GM18526 (cell line): ENCODE data around the gene PEA15.

ENCODE experiments used
- POLR2A ChIP-seq: IDR thresholded peaks from 3 replicates; pipeline ENCODE4 v1.6.1; 2011; ENCODE audit not compliant: insufficient read length; ENCODE audit errors: extremely low read depth

PEA15 gene

GRCh38 chr1:160217481-160218051 lies 12.4 kb downstream of the PEA15 start:
- peak; percentile 10 for TF ChIP-seq POLR2A

GRCh38 chr1:160219062-160219929 lies 14.1 kb downstream of the PEA15 start:
- no peak for TF ChIP-seq POLR2A

DNA sequence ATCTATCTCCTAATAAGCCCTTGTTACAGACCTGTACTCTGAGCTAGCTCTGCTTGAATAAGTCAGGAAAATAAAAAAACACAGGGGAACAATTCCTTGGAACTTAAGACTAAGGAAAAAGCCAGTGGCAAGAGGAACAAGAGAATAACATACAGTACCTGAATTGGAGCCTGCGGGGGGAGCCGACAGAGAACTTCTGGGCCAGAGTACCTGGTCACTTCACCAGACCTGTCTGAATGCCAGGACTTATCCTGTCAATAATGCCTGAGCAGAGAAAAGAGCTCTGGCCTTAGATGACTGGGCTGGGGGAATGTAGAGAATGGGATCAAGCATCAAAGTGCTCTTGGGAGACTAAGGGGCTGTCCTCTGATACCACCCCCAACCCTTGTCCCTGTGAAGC lies 15.1 kb downstream of the PEA15 start:
- TF ChIP-seq POLR2A, result no peak

- TF ChIP-seq POLR2A, result no peak
Measured at GRCh38 chr1:160221089-160221488, 15.9 kb downstream of the PEA15 start.

GRCh38 chr1:160222546-160222945 lies 17.4 kb downstream of the PEA15 start:
- TF ChIP-seq POLR2A, result no peak

DNA sequence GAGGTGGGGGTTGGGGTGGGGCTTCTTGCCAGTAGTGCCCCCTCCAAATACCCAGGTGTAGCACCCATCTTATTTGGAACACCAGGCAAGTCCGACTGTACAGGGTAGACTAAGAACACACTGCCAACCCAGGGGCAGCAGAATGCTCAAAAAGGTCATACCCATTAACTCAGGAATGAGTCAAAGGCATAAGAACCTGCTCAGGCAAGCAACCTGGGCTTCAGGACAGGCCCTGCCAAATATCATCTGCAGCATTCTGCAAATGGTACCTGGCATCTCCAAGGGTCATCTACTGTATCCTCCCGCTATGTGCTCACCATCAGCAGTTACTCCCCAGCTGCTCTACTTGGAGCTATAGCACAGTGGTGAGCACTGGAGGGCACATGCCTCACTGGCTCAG lies 19.4 kb downstream of the PEA15 start:
- TF ChIP-seq POLR2A, result no peak

GRCh38 chr1:160225345-160225744 lies 20.2 kb downstream of the PEA15 start:
- no peak for TF ChIP-seq POLR2A

DNA sequence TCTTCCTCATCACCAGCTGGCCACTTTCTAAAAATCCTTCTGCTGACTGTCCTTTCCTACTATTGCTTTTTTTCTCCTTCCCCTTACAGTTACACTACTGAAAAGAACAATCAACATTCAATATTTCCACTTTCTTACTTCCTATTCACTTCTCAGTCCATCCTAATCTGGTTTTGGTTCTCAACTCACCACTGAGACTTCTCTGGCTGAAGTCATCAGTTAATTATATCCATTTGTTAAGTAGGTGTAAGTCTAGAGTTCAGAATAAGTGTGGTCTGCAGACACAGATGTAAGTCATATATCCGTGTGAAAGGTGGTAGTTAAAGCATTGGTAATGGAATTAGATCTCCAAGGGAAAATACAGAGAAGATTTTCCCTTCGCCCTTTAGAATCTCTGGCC lies 21.4 kb downstream of the PEA15 start:
- TF ChIP-seq POLR2A, result no peak

DNA sequence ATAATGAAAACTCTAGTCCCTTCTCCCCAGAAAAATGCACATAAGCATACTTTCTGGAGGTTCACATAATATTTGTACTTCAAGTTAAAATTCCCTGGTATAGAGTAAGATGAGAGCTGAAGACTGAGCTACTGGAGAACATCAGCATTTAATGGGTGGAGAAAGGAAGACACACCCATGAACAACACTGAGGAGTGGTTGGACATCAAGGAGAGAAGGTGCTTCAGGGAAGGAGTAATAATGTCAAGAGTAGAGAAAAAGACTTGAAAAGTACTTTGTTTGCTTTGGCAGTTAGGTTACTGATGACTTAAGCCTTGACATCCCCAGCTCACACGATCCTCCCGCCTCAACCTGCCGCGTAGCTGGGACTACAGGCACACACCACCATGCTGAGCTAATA lies 21.9 kb downstream of the PEA15 start:
- TF ChIP-seq POLR2A, result no peak

DNA sequence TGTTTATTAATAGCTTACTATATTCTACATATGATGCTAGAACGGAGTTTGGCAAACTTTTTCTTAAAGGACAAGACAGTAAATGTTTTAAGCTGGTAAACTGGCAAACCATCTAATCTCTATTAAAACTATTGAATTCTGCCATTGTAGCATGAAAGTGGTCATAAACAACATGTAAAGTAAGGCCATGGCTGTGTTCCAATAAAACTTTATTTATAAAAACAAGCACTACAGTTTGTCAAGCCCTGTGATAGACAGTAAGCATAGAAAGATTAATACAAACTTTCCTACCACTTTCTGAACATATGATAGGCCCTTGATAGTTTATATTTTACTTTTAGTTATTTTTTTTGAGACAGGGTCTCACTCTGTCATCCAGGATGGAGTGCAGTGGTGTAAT lies 22.4 kb downstream of the PEA15 start:
- no peak for TF ChIP-seq POLR2A

DNA sequence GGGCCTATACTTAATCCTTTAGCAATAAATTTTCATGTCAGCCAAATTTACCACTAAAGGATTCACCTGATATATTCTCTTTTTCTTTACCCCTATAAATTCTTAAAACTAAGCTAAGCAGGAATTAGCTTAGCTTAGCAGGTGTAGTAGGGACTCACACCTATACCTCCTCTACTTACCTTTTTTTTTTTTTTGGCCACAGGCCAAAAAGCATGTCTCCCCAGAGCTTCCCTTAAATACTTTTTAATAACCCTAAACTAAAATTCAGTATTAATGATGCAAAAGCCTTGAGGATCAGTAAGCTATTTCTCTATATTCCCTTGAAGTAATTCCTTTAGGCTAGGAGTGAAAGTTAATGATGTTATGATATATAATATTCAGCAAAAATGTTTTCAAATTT lies 23.2 kb downstream of the PEA15 start:
- no peak for TF ChIP-seq POLR2A

DNA sequence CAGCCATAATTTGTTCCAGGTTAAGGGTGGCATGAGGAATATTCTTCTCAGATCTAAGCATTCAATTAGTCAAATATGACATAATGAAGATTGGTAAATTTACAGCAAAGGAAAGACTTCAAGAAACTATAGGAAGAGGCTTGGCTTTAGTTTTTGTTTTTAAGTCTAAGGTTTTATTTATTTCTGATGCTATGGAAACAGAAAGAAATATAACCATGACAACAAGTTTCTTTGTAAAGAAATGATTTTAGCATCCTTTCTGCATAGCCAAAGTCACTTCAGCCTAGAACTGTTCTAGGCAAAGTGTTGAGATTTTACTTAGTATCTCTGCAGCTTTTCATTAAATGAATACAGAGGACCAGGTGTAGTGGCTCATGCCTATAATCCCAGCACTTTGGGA lies 27.7 kb downstream of the PEA15 start:
- no peak for TF ChIP-seq POLR2A

DNA sequence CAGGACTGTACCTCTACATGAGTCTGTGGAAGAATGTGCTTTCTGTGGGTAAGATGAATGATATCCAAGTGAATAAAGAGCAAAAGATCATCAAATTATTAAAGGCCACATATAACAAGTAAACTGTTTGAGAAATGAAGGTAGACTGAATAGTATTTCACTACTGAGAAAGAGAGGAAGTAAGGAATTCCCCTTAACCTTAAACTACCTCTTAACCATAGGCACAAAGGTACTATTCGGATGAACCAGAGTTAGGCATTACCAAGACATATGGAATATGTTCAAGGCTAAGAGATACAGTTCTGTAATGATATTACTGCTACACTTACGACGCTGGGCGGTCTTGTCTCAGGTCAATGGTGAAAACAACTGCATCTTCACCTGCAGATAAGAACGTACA lies 31.6 kb downstream of the PEA15 start:
- TF ChIP-seq POLR2A, result no peak

GRCh38 chr1:160237558-160237957 lies 32.4 kb downstream of the PEA15 start:
- TF ChIP-seq POLR2A, result no peak

DNA sequence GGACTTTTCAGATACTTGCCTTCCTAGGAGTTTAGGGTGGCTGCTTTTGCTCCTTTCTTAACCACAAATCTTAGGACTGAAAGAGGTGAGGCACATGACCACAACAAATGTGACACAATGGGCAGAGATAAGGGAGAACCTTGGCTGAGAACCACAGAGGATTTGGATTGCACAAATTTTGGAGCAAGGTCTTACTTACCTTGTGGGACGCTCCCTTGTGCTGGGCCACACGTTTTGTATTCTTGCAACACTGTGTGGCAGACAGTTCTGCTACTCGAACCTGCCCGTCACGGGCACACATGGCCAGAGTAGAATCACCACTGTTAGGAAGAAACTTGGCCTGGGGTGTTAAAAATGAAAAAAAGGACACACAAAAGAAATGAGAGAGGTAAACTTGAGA lies 33.2 kb downstream of the PEA15 start:
- no peak for TF ChIP-seq POLR2A

DNA sequence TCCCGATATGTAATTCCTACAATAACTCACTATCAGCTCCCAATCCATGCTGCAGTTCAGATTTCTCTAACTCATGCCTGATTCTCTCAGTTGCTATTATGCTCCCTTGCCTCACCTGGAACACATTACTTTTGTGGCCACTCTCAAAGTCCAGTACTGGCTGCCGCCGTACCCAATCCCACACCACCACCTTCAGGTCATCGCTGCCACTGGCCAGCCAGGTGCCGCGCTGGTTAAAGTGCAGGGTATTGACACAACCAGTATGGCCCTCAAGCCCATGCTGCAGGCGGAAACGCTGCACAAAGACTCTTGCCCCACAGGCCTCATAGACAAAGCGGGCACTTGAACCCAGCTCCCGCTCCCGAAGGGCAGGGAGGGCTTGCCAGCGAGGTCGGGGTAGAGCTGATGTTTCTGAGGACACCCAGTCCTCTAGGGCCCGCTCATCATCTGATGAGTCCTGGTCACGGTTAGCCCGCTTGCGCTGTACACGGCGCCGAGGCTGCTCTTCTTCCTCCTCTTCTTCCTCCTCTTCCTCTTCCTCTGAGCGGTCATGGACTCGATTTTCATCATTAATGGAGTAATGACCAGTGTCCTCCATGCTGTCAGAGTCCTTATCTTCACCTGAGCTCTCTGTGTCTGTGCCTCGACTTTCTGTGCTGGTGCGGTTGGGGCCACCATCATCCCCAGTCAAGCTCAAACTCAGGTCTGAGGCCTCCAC lies 34.6 kb downstream of the PEA15 start:
- no peak for TF ChIP-seq POLR2A
